ENCODE data around the gene SPIRE1. TPM values are rescaled to one million over a fixed set of nuclear protein-coding genes. Genes with fewer than 3 reads are reported as not detected.
"Not testable (repeated sequence)": the region's sequence is repeated elsewhere in the genome, so short reads cannot be mapped to it uniquely, and the experiment has no call there.

SPIRE1 gene
- total RNA-seq, 1 donor from 2014 or later, result 8.4 TPM

GRCh38 chr18:12638644-12639124 is 19.2 kb downstream of the SPIRE1 start:
- no peak for DNase-seq
- Mint-ChIP-seq H3K9me3 (no peaks in the 10 kb centered on the region), H3K27me3 (peaks cover 18% of the 10 kb centered on the region), H3K4me1 (no peaks in the 10 kb centered on the region), H3K36me3 (ENCODE audit: low read depth) (no peaks in the 10 kb centered on the region), H3K4me3 (no peak overlapping the region), H3K27ac (no peak overlapping the region)
- intact Hi-C loops (cut with micrococcal nuclease), result no loop called here

- no peak overlapping the region for H3K4me3 Mint-ChIP-seq
- no peak for DNase-seq
- peaks cover 15% of the 10 kb centered on the region for H3K27me3 Mint-ChIP-seq
- H3K4me1 Mint-ChIP-seq, result no peaks in the 10 kb centered on the region
- H3K27ac Mint-ChIP-seq, result no peak overlapping the region
- H3K36me3 Mint-ChIP-seq (ENCODE audit: low read depth), result no peaks in the 10 kb centered on the region
- no peaks in the 10 kb centered on the region for H3K9me3 Mint-ChIP-seq
- intact Hi-C loops (cut with micrococcal nuclease), result no loop called here
Observed at GRCh38 chr18:12637901-12638643, 19.8 kb downstream of the SPIRE1 start.

- no peak for DNase-seq
- Mint-ChIP-seq H3K36me3 (ENCODE audit: low read depth) (no peaks in the 10 kb centered on the region), H3K9me3 (no peaks in the 10 kb centered on the region), H3K4me1 (no peaks in the 10 kb centered on the region), H3K4me3 (no peak overlapping the region), H3K27me3 (peaks cover 12% of the 10 kb centered on the region), H3K27ac (no peak overlapping the region)
- intact Hi-C loops (cut with micrococcal nuclease), result no loop called here
Observed at GRCh38 chr18:12637393-12637792, 20.5 kb downstream of the SPIRE1 start.

GRCh38 chr18:12631831-12632477 is 26.0 kb downstream of the SPIRE1 start:
- Mint-ChIP-seq H3K27ac (no peak overlapping the region), H3K36me3 (ENCODE audit: low read depth) (peaks cover 2% of the 10 kb centered on the region), H3K4me3 (no peak overlapping the region), H3K4me1 (peaks cover 2% of the 10 kb centered on the region), H3K9me3 (peaks cover 3% of the 10 kb centered on the region), H3K27me3 (peaks cover 8% of the 10 kb centered on the region)
- no peak for DNase-seq
- intact Hi-C loops (cut with micrococcal nuclease), result no loop called here

- DNase-seq, result no peak
- H3K9me3 Mint-ChIP-seq, result peaks cover 3% of the 10 kb centered on the region
- H3K27ac Mint-ChIP-seq, result no peak overlapping the region
- H3K4me1 Mint-ChIP-seq, result peaks cover 2% of the 10 kb centered on the region
- peaks cover 2% of the 10 kb centered on the region for H3K36me3 Mint-ChIP-seq (ENCODE audit: low read depth)
- H3K27me3 Mint-ChIP-seq, result peaks cover 8% of the 10 kb centered on the region
- H3K4me3 Mint-ChIP-seq, result no peak overlapping the region
- intact Hi-C loops (cut with micrococcal nuclease), result no loop called here
Observed at GRCh38 chr18:12630136-12630535, 27.8 kb downstream of the SPIRE1 start.

GRCh38 chr18:12628706-12629702 is 28.9 kb downstream of the SPIRE1 start:
- peaks cover 2% of the 10 kb centered on the region for H3K4me1 Mint-ChIP-seq
- H3K27me3 Mint-ChIP-seq, result peaks cover 8% of the 10 kb centered on the region
- no peak overlapping the region for H3K27ac Mint-ChIP-seq
- H3K9me3 Mint-ChIP-seq, result peaks cover 3% of the 10 kb centered on the region
- H3K4me3 Mint-ChIP-seq, result no peak overlapping the region
- DNase-seq, result no peak
- H3K36me3 Mint-ChIP-seq (ENCODE audit: low read depth), result peaks cover 2% of the 10 kb centered on the region
- intact Hi-C loops (cut with micrococcal nuclease), result no loop called here

GRCh38 chr18:12627199-12627598 is 30.7 kb downstream of the SPIRE1 start:
- DNase-seq; H3K4me1 Mint-ChIP-seq; H3K9me3 Mint-ChIP-seq; H3K4me3 Mint-ChIP-seq; intact Hi-C loops (cut with micrococcal nuclease); H3K27ac Mint-ChIP-seq; H3K27me3 Mint-ChIP-seq; H3K36me3 Mint-ChIP-seq (ENCODE audit: low read depth): not testable (repeated sequence)

- H3K36me3 Mint-ChIP-seq (ENCODE audit: low read depth), result peaks cover 2% of the 10 kb centered on the region
- H3K27me3 Mint-ChIP-seq, result peaks cover 16% of the 10 kb centered on the region
- no peak for DNase-seq
- intact Hi-C loops (cut with micrococcal nuclease), result no loop called here
- no peak overlapping the region for H3K27ac Mint-ChIP-seq
- peaks cover 3% of the 10 kb centered on the region for H3K9me3 Mint-ChIP-seq
- H3K4me1 Mint-ChIP-seq, result peaks cover 2% of the 10 kb centered on the region
- H3K4me3 Mint-ChIP-seq, result no peak overlapping the region
Observed at GRCh38 chr18:12625241-12625640, 32.7 kb downstream of the SPIRE1 start.

GRCh38 chr18:12621742-12622306 is 36.1 kb downstream of the SPIRE1 start:
- DNase-seq, result no peak
- no peak overlapping the region for H3K4me3 Mint-ChIP-seq
- H3K27me3 Mint-ChIP-seq, result peaks cover 8% of the 10 kb centered on the region
- H3K27ac Mint-ChIP-seq, result no peak overlapping the region
- no peaks in the 10 kb centered on the region for H3K9me3 Mint-ChIP-seq
- no peaks in the 10 kb centered on the region for H3K4me1 Mint-ChIP-seq
- intact Hi-C loops (cut with micrococcal nuclease), result no loop called here
- no peaks in the 10 kb centered on the region for H3K36me3 Mint-ChIP-seq (ENCODE audit: low read depth)

GRCh38 chr18:12615748-12616147 is 42.2 kb downstream of the SPIRE1 start:
- Mint-ChIP-seq H3K27ac (no peak overlapping the region), H3K36me3 (ENCODE audit: low read depth) (no peaks in the 10 kb centered on the region), H3K4me1 (no peaks in the 10 kb centered on the region), H3K9me3 (no peaks in the 10 kb centered on the region), H3K27me3 (peaks cover 5% of the 10 kb centered on the region), H3K4me3 (no peak overlapping the region)
- intact Hi-C loops (cut with micrococcal nuclease), result no loop called here
- no peak for DNase-seq

GRCh38 chr18:12608301-12608700 is 49.6 kb downstream of the SPIRE1 start:
- H3K9me3 Mint-ChIP-seq, result no peaks in the 10 kb centered on the region
- no peak overlapping the region for H3K27ac Mint-ChIP-seq
- no peak for DNase-seq
- H3K4me1 Mint-ChIP-seq, result peaks cover 2% of the 10 kb centered on the region
- H3K36me3 Mint-ChIP-seq (ENCODE audit: low read depth), result no peaks in the 10 kb centered on the region
- H3K27me3 Mint-ChIP-seq, result peaks cover 18% of the 10 kb centered on the region
- no peak overlapping the region for H3K4me3 Mint-ChIP-seq
- intact Hi-C loops (cut with micrococcal nuclease), result no loop called here

GRCh38 chr18:12606592-12607315 is 51.2 kb downstream of the SPIRE1 start:
- DNase-seq, result no peak
- Mint-ChIP-seq H3K27ac (no peak overlapping the region), H3K9me3 (no peaks in the 10 kb centered on the region), H3K4me3 (no peak overlapping the region), H3K4me1 (peaks cover 10% of the 10 kb centered on the region), H3K36me3 (ENCODE audit: low read depth) (no peaks in the 10 kb centered on the region), H3K27me3 (peaks cover 18% of the 10 kb centered on the region)
- intact Hi-C loops (cut with micrococcal nuclease), result no loop called here

- H3K27ac Mint-ChIP-seq, result no peak overlapping the region
- peaks cover 13% of the 10 kb centered on the region for H3K4me1 Mint-ChIP-seq
- intact Hi-C loops (cut with micrococcal nuclease), result no loop called here
Observed at GRCh38 chr18:12604445-12605007, 53.4 kb downstream of the SPIRE1 start.

More at GRCh38 chr18:12604445-12605007, 53.4 kb downstream of the SPIRE1 start:
- Mint-ChIP-seq H3K4me3 (no peak overlapping the region), H3K9me3 (no peaks in the 10 kb centered on the region), H3K36me3 (ENCODE audit: low read depth) (no peaks in the 10 kb centered on the region), H3K27me3 (peaks cover under 1% of the 10 kb centered on the region)
- no peak for DNase-seq

Data from activated CD4-positive, alpha-beta T cell treated with anti-CD3 and anti-CD28 coated beads, Interleukin-2, amount 10 ng/mL, durations not matched to agents 24 days and 14 days (primary cell).